HEK293T (cell line): ENCODE measurements around the gene UBTD1.
A peak's percentile ranks its signal among the peaks of the same experiment; 100 is the strongest.

Experiments used
- CTCF ChIA-PET: fragments of 350-600 bp; formaldehyde crosslinking; extraction: SDS; loops from one replicate; lab custom pipeline; 2021; ENCODE audit warnings: antibody characterized with exemption, inconsistent platforms; lab: Yijun Ruan, JAX
- POLR2A ChIA-PET: fragments of 350-600 bp; formaldehyde crosslinking; extraction: SDS; loops from one replicate; lab custom pipeline; 2020; ENCODE audit warnings: antibody characterized with exemption, inconsistent platforms; lab: Yijun Ruan, JAX
- DNase-seq: peaks from one replicate; pipeline ENCODE4 v3.0.0; 2012; ENCODE audit warnings: mixed read lengths; ENCODE audit errors: extremely low spot score
- ARNT ChIP-seq: fragments of 450-650 bp; IDR thresholded peaks from 2 replicates; pipeline ENCODE4 v1.6.1; 2017; ENCODE audit warnings: mild to moderate bottlenecking
- BHLHE40 ChIP-seq: fragments of 450-650 bp; IDR thresholded peaks from 2 replicates; pipeline ENCODE4 v1.6.1; 2016; ENCODE audit warnings: mild to moderate bottlenecking, moderate library complexity, borderline replicate concordance
- CTBP1 ChIP-seq: fragments of 450-650 bp; IDR thresholded peaks from 2 replicates; pipeline ENCODE4 v1.6.1; 2016; ENCODE audit warnings: borderline replicate concordance
- ELF4 ChIP-seq: fragments of 450-650 bp; IDR thresholded peaks from 2 replicates; pipeline ENCODE4 v1.6.1; 2017; ENCODE audit warnings: antibody characterized with exemption
- FOXA1 ChIP-seq: fragments of 450-650 bp; IDR thresholded peaks from 2 replicates; pipeline ENCODE4 v1.6.1; 2016; ENCODE audit warnings: mild to moderate bottlenecking
- FOXK2 ChIP-seq: fragments of 450-650 bp; IDR thresholded peaks from 2 replicates; pipeline ENCODE4 v1.6.1; 2016; ENCODE audit warnings: mild to moderate bottlenecking
- FOXM1 ChIP-seq: fragments of 450-650 bp; IDR thresholded peaks from 2 replicates; pipeline ENCODE4 v1.6.1; 2017; ENCODE audit warnings: mild to moderate bottlenecking, borderline replicate concordance
- HDGF ChIP-seq: fragments of 450-650 bp; IDR thresholded peaks from 2 replicates; pipeline ENCODE4 v1.6.1; 2017; ENCODE audit warnings: antibody characterized with exemption, borderline replicate concordance
- L3MBTL2 ChIP-seq: fragments of 450-650 bp; conservative IDR thresholded peaks from 2 replicates; pipeline ENCODE4 v1.6.1; 2016; ENCODE audit warnings: mild to moderate bottlenecking
- LEF1 ChIP-seq: fragments of 450-650 bp; IDR thresholded peaks from 2 replicates; pipeline ENCODE4 v1.6.1; 2017; ENCODE audit warnings: mild to moderate bottlenecking, borderline replicate concordance
- NFRKB ChIP-seq: fragments of 450-650 bp; IDR thresholded peaks from 2 replicates; pipeline ENCODE4 v1.6.1; 2016; ENCODE audit warnings: mild to moderate bottlenecking, moderate library complexity
- PKNOX1 ChIP-seq: fragments of 450-650 bp; IDR thresholded peaks from 2 replicates; pipeline ENCODE4 v1.6.1; 2016
- SP1 ChIP-seq: fragments of 450-650 bp; IDR thresholded peaks from 2 replicates; pipeline ENCODE4 v1.6.1; 2017
- SUZ12 ChIP-seq: fragments of 450-650 bp; IDR thresholded peaks from 2 replicates; pipeline ENCODE4 v1.6.1; 2016; ENCODE audit warnings: mild to moderate bottlenecking
- TARDBP ChIP-seq: fragments of 450-650 bp; IDR thresholded peaks from 2 replicates; pipeline ENCODE4 v1.6.1; 2016
- ZNF384 ChIP-seq: fragments of 450-650 bp; IDR thresholded peaks from 2 replicates; pipeline ENCODE4 v1.6.1; 2016

Gene UBTD1

GRCh38 chr10:97571622-97572021 lies 72.9 kb downstream of the UBTD1 start:
- DNase-seq = no peak
- TF ChIP-seq HDGF = no peak
- no peak for TF ChIP-seq ZNF384
- no peak for TF ChIP-seq L3MBTL2
- no peak for TF ChIP-seq ARNT
- no peak for TF ChIP-seq TARDBP
- TF ChIP-seq SUZ12 = no peak
- no peak for TF ChIP-seq LEF1
- no peak for TF ChIP-seq FOXK2
- no peak for TF ChIP-seq FOXM1
- TF ChIP-seq FOXA1 = no peak
- no peak for TF ChIP-seq BHLHE40
- TF ChIP-seq ELF4 = no peak
- TF ChIP-seq SP1 = no peak
- no peak for TF ChIP-seq PKNOX1
- ChIA-PET POLR2A (interaction anchor here (0.6 kb wide), 1 partner anchor 18 kb away, joined by 4 read pairs; no protein-coding TSS in a partner anchor), CTCF (interaction anchor here (0.6 to 1.9 kb wide), 12 partner anchors 9 to 159 kb away, joined by 3 to 10 read pairs (median 4); partner anchors contain the start of gene HOGA1)

GRCh38 chr10:97572214-97572989 lies 73.7 kb downstream of the UBTD1 start, which contains the start of gene ANKRD2:
Gene ANKRD2 (plus strand): TSS chr10:97572779. CDS start chr10:97572789, 10 bp downstream.
- DNase-seq = peak; percentile 86
- POLR2A ChIA-PET = no interaction called here
- TF ChIP-seq TARDBP = no peak
- TF ChIP-seq ZNF384 = no peak
- CTCF ChIA-PET = interaction anchor here (0.5 to 1.9 kb wide), 16 partner anchors 8 to 243 kb away, joined by 3 to 10 read pairs (median 3); partner anchors contain the start of gene HOGA1

- ChIA-PET CTCF (interaction anchor here (0.6 to 1.9 kb wide), 8 partner anchors 7 to 154 kb away, joined by 3 to 10 read pairs (median 5); partner anchors contain the start of gene HOGA1), POLR2A (no interaction called here)
- TF ChIP-seq NFRKB (no peak), SP1 (no peak), FOXM1 (no peak), SUZ12 (no peak), FOXA1 (no peak), LEF1 (no peak), BHLHE40 (no peak), FOXK2 (no peak), CTBP1 (no peak), PKNOX1 (no peak), ELF4 (no peak), ARNT (no peak), TARDBP (no peak), ZNF384 (no peak), HDGF (no peak), L3MBTL2 (no peak)
- DNase-seq = no peak
These were observed 74.3 kb downstream of the UBTD1 start for GRCh38 chr10:97573021-97573420.

- ChIA-PET CTCF (no interaction called here), POLR2A (no interaction called here)
- DNase-seq = no peak
These were observed 74.9 kb downstream of the UBTD1 start for GRCh38 chr10:97573672-97574071.

DNA sequence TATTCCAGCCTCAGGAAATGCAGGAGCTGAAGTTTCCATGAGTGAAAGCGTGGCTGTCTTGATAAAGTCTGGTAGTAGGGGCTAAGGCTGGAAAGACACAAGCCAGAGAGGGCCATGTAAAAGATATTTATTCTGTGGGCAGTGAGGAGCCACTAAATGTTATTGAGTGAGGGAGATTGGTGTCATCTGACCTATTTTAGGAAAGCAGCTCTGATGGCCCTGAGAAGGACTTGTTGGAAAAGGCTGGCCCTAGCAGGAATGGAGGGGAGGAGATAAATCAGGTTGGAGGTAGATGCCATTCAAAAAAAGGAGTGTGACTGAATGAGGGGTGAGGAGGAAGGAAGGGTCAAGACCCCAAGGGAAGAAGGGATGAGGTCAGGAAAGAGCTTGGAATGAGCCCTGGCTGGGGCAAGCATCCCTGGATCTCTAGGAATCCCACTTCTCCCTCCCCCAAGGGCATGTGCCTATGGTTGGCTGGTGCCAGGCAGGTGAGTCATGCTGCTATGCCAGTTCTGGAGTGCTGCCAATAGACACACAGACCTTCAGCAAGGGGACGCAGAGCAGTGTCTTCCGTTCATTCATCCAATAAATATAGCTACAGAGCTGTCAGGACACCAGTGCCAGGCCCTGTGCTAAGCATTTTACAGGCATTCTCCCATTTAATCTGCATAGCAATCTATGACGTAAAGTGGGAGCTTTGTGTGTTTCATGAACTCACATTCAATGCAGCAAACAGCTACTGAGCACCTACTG lies 75.8 kb downstream of the UBTD1 start:
- DNase-seq = no peak
- ChIA-PET CTCF (no interaction called here), POLR2A (no interaction called here)
- no peak for TF ChIP-seq L3MBTL2
- no peak for TF ChIP-seq BHLHE40
- no peak for TF ChIP-seq TARDBP
- TF ChIP-seq SUZ12 = no peak
- TF ChIP-seq ZNF384 = no peak
- no peak for TF ChIP-seq ARNT
- TF ChIP-seq FOXK2 = no peak
- TF ChIP-seq PKNOX1 = no peak
- TF ChIP-seq NFRKB = no peak
- no peak for TF ChIP-seq HDGF
- no peak for TF ChIP-seq ELF4
- no peak for TF ChIP-seq SP1
- TF ChIP-seq FOXM1 = no peak
- TF ChIP-seq CTBP1 = no peak
- TF ChIP-seq FOXA1 = no peak
- no peak for TF ChIP-seq LEF1

More at GRCh38 chr10:97573672-97574071, 74.9 kb downstream of the UBTD1 start:
- no peak for TF ChIP-seq BHLHE40
- TF ChIP-seq SUZ12 = no peak
- no peak for TF ChIP-seq TARDBP
- no peak for TF ChIP-seq ELF4
- TF ChIP-seq ZNF384 = no peak
- TF ChIP-seq L3MBTL2 = no peak
- TF ChIP-seq SP1 = no peak
- TF ChIP-seq FOXK2 = no peak
- no peak for TF ChIP-seq ARNT
- TF ChIP-seq FOXM1 = no peak
- no peak for TF ChIP-seq PKNOX1
- no peak for TF ChIP-seq CTBP1
- no peak for TF ChIP-seq FOXA1
- no peak for TF ChIP-seq LEF1
